HepG2 (cell line): Measurements from ENCODE around the gene ATP2B2. TPM values are rescaled to one million over a fixed set of nuclear protein-coding genes. Genes with fewer than 3 reads are reported as not detected.

Experiments
- ATAC-seq: fragments of 200-7000 bp; cut with Tn5 transposase; 3 replicates; pipeline ENCODE4 v1.9.1; 2020; ENCODE audit warnings: mild to moderate bottlenecking, moderate library complexity
- BruUV-seq: library from RNA; stranded (reverse); fragments of 400-500 nt; replicated peaks from 2 replicates; lab custom pipeline; 2021; lab: Mats Ljungman, UMichigan
- CTCF ChIA-PET: fragments of 300-600 bp; formaldehyde crosslinking; extraction: SDS; loops from one replicate; lab custom pipeline; 2021; ENCODE audit warnings: low total read pairs, inconsistent platforms, low intra/inter-chr PET ratio; lab: Yijun Ruan, JAX
- POLR2A ChIA-PET: fragments of 350-600 bp; sonication (Branson Sonifier 250); formaldehyde crosslinking; loops from one replicate; lab custom pipeline; 2020; ENCODE audit warnings: antibody characterized with exemption, inconsistent platforms; lab: Yijun Ruan, JAX
- DNase-seq: peaks from one replicate; pipeline ENCODE4 v3.0.0-alpha.2; 2015; ENCODE audit warnings: low spot score
- FAIRE-seq: peaks from 3 replicates; lab custom pipeline; 2011; peaks lifted over from hg19 to GRCh38; lab: Jason Lieb, UNC
- H2AFZ ChIP-seq: one replicate; pipeline ENCODE4 v1.6.1; 2011; ENCODE audit warnings: low read length, inconsistent platforms
- H3K27ac ChIP-seq: fragments of 300-600 bp; 3 replicates; pipeline ENCODE4 v1.8.0; 2011; ENCODE audit warnings: mixed run types, mild to moderate bottlenecking, mixed read lengths, low read length, inconsistent platforms; ENCODE audit not compliant: insufficient read depth; ENCODE audit errors: extremely low read length
- H3K27me3 ChIP-seq, 2 experiments: fragments of 200-600 bp in 1 of 2; 2 replicates in 1 of 2; 3 replicates in 1 of 2; pipeline versions ENCODE4 v1.6.0 to v1.8.0; 2011; ENCODE audit warnings: low read length in 2 of 2, mild to moderate bottlenecking in 2 of 2, moderate library complexity in 2 of 2, inconsistent platforms in 1 of 2; ENCODE audit not compliant: insufficient read depth in 2 of 2, control insufficient read depth in 1 of 2
- H3K36me3 ChIP-seq, 2 experiments: fragments of 200-600 bp in 1 of 2; replicated peaks in 1 of 2; 2 replicates in 1 of 2; 3 replicates in 1 of 2; pipeline versions ENCODE4 v1.5.1 to v1.8.0; 2011; ENCODE audit warnings: low read length in 2 of 2, inconsistent platforms in 1 of 2; ENCODE audit not compliant: insufficient read depth in 2 of 2, control insufficient read depth in 1 of 2
- H3K4me1 ChIP-seq: 2 replicates; pipeline ENCODE4 v1.5.1; 2012; ENCODE audit warnings: low read length, inconsistent platforms; ENCODE audit not compliant: insufficient read depth
- H3K4me2 ChIP-seq: 2 replicates; pipeline ENCODE4 v1.6.0; 2011; ENCODE audit warnings: low read depth, low read length, inconsistent platforms
- H3K4me3 ChIP-seq, 3 experiments: fragments of 200-600 bp in 1 of 3; sonication (generic), shearing (Covaris generic) in 1 of 3; replicated peaks in 1 of 3; 2 replicates each; pipeline ENCODE4 v1.5.1; 2011 to 2016; ENCODE audit warnings: low read length in 3 of 3, inconsistent platforms in 2 of 3, low read depth in 2 of 3, mild to moderate bottlenecking in 2 of 3, control low read depth in 1 of 3, mixed read lengths in 1 of 3; ENCODE audit not compliant: insufficient read depth in 1 of 3
- H3K79me2 ChIP-seq: one replicate; pipeline ENCODE4 v1.6.1; 2011; ENCODE audit warnings: low read length, inconsistent platforms; ENCODE audit not compliant: insufficient read depth
- H3K9ac ChIP-seq: 2 replicates; pipeline ENCODE4 v1.6.0; 2011; ENCODE audit warnings: mild to moderate bottlenecking, low read depth, low read length, inconsistent platforms; ENCODE audit not compliant: insufficient read depth
- H3K9me3 ChIP-seq: 2 replicates; pipeline ENCODE4 v1.5.1; 2012; ENCODE audit warnings: mild to moderate bottlenecking, low read length
- H4K20me1 ChIP-seq: 2 replicates; pipeline ENCODE4 v1.6.0; 2011; ENCODE audit warnings: inconsistent platforms, mild to moderate bottlenecking, low read length, moderate library complexity; ENCODE audit not compliant: insufficient read depth
- EP300 ChIP-seq, 3 experiments: sonication (generic) in 1 of 3; formaldehyde crosslinking in 1 of 3; IDR thresholded peaks; 2 replicates each; pipeline versions ENCODE4 v1.5.1 to v1.6.1; 2011 to 2020; ENCODE audit warnings: low read depth in 2 of 3, low read length in 2 of 3, borderline replicate concordance in 1 of 3, improper control_type of control experiment in 1 of 3, mild to moderate bottlenecking in 1 of 3, missing genetic modification reagents in 1 of 3, moderate library complexity in 1 of 3
- MAFF ChIP-seq: IDR thresholded peaks from 2 replicates; pipeline ENCODE4 v1.6.1; 2011; ENCODE audit warnings: low read depth, low read length, improper control_type of control experiment
- NFE2L2 ChIP-seq: fragments of 150-350 bp; IDR thresholded peaks from 2 replicates; pipeline ENCODE4 v1.6.1; 2014; ENCODE audit warnings: low read length
- PREB ChIP-seq: sonication (generic); formaldehyde crosslinking; IDR thresholded peaks from 2 replicates; pipeline ENCODE4 v1.4.0; 2020; ENCODE audit warnings: missing genetic modification reagents
- TMF1 ChIP-seq: sonication (generic); formaldehyde crosslinking; IDR thresholded peaks from 2 replicates; pipeline ENCODE4 v1.8.1; 2022; ENCODE audit warnings: low read depth, missing genetic modification reagents
- ZNF232 ChIP-seq: sonication (generic); formaldehyde crosslinking; IDR thresholded peaks from 2 replicates; pipeline ENCODE4 v1.4.0; 2020; ENCODE audit warnings: missing genetic modification reagents, borderline replicate concordance
- ZNF362 ChIP-seq: sonication (generic); formaldehyde crosslinking; IDR thresholded peaks from 2 replicates; pipeline ENCODE4 v1.4.0; 2020; ENCODE audit warnings: missing genetic modification reagents, mild to moderate bottlenecking, borderline replicate concordance
- WGBS: methylation state at CpG from one replicate; pipeline ENCODE4 v1.1.6; 2017; ENCODE audit warnings: low lambda C conversion rate; 5-methylcytosine and 5-hydroxymethylcytosine counted together
- in situ Hi-C: cut with HindIII; loops from 2 replicates; pipeline ENCODE4 v1.10.0; 2017; ENCODE audit warnings: low pct_unique_long_range_greater_than_20kb; ENCODE audit not compliant: extremely low pct_ligation_motif_present
- intact Hi-C: fragments of 100-400 bp; cut with micrococcal nuclease; formaldehyde crosslinking; loops from one replicate; pipeline ENCODE4 v1.10.0; 2022; ENCODE audit not compliant: unreplicated experiment
- polyA plus RNA-seq, 8 experiments: library from polyadenylated mRNA; depleted of rRNA in 3 of 8; stranded (reverse) in 7 of 8; unstranded in 1 of 8; fragments of >200 nt; fragmentation: Illumina TruSeq in 4 of 8; extraction: Trizol in 4 of 8; gene quantifications; 2 replicates each; pipeline versions ENCODE4 v1.2.1 to v1.2.3, GENCODE V29; 2011 to 2016; ENCODE audit warnings: low read depth in 4 of 8, missing spikeins in 1 of 8, mixed read lengths in 1 of 8; ENCODE audit not compliant: insufficient read depth in 1 of 8
- total RNA-seq, 5 experiments: library from RNA; depleted of rRNA; stranded (reverse); fragments of >200 nt; fragmentation: Illumina TruSeq; extraction: Trizol; gene quantifications; 2 replicates each; pipeline ENCODE4 v1.2.3, GENCODE V29; 2016; ENCODE audit warnings: low read depth in 1 of 5
- TF ChIP-seq, protein P1 (sequence below): sonication (generic); formaldehyde crosslinking; IDR thresholded peaks from 2 replicates; pipeline ENCODE4 v1.4.0; 2020; ENCODE audit warnings: missing genetic modification reagents, borderline replicate concordance

The ATP2B2 gene
- total and polyA plus RNA-seq, 2 of the 13 experiments (the other 11 are each of a cell fraction or from before 2014, with no cell fraction given) = 1.5 to 2.3 TPM

DNA sequence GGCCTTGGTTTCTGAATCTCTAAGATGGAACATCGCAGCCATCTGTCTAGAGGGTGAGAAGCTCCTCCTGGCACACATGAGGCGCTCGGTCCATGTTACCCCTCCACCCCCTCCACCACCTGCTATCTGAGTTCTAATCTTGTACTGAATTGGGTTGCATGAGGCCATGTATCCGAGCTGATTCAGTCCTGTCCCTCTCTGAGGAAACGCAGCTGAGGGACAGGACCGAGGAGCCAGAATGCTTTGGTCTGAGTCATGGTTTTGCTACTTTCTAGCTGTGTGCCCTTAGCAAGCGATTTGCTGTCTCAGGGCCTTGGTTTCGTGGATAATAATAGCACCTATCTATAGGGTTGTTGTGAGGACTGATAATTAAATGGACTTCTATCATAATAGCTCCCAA is 96.7 kb downstream of the ATP2B2 start:
- CTCF ChIA-PET = no interaction called here
- H4K20me1 ChIP-seq = no peaks in the 10 kb centered on the region
- peaks cover 12% of the 10 kb centered on the region for H3K4me1 ChIP-seq
- no TSS peak for BruUV-seq
- POLR2A ChIA-PET = no interaction called here
- H3K27ac ChIP-seq = no peak overlapping the region
- H3K79me2 ChIP-seq = no peaks in the 10 kb centered on the region
- 70% methylated on average over 7 of the region's 8 CpGs for WGBS
- no peaks in the 10 kb centered on the region for H3K36me3 ChIP-seq
- no peak overlapping the region for H3K9ac ChIP-seq
- no peaks in the 10 kb centered on the region for H3K27me3 ChIP-seq
- ATAC-seq (no peak), DNase-seq (no peak), FAIRE-seq (no peak)
- in situ Hi-C loops (no loop called here), intact Hi-C loops (no loop called here)
- no peak overlapping the region for H2AFZ ChIP-seq
- TF ChIP-seq ZNF232 (no peak), ZNF362 (CRISPR knock-in tag) (no peak), MAFF (no peak), NFE2L2 (no peak), PREB (CRISPR knock-in tag) (no peak), TMF1 (CRISPR knock-in tag) (no peak), EP300 (IDR thresholded peaks at IDR 0.05; ENCODE audit: low read depth in 2 of 2, low read length in 2 of 2) (no peak), EP300 (CRISPR knock-in tag; IDR thresholded peaks at IDR 0.05; ENCODE audit: borderline replicate concordance) (no peak)
- TF ChIP-seq, protein P1, sequence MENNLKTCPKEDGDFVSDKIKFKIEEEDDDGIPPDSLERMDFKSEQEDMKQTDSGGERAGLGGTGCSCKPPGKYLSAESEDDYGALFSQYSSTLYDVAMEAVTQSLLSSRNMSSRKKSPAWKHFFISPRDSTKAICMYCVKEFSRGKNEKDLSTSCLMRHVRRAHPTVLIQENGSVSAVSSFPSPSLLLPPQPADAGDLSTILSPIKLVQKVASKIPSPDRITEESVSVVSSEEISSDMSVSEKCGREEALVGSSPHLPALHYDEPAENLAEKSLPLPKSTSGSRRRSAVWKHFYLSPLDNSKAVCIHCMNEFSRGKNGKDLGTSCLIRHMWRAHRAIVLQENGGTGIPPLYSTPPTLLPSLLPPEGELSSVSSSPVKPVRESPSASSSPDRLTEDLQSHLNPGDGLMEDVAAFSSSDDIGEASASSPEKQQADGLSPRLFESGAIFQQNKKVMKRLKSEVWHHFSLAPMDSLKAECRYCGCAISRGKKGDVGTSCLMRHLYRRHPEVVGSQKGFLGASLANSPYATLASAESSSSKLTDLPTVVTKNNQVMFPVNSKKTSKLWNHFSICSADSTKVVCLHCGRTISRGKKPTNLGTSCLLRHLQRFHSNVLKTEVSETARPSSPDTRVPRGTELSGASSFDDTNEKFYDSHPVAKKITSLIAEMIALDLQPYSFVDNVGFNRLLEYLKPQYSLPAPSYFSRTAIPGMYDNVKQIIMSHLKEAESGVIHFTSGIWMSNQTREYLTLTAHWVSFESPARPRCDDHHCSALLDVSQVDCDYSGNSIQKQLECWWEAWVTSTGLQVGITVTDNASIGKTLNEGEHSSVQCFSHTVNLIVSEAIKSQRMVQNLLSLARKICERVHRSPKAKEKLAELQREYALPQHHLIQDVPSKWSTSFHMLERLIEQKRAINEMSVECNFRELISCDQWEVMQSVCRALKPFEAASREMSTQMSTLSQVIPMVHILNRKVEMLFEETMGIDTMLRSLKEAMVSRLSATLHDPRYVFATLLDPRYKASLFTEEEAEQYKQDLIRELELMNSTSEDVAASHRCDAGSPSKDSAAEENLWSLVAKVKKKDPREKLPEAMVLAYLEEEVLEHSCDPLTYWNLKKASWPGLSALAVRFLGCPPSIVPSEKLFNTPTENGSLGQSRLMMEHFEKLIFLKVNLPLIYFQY (CRISPR knock-in tag) = no peak
- H3K4me3 ChIP-seq = no peak overlapping the region
- no peak overlapping the region for H3K4me2 ChIP-seq
- no peaks in the 10 kb centered on the region for H3K9me3 ChIP-seq
